ENCODE data around the gene GXYLT2. TPM values are rescaled to one million over a fixed set of nuclear protein-coding genes. Genes with fewer than 3 reads are reported as not detected.

Gene GXYLT2
- total RNA-seq, 6 donors from 2014 or later = 3.3 to 10.0 (median 5.9) TPM

DNA sequence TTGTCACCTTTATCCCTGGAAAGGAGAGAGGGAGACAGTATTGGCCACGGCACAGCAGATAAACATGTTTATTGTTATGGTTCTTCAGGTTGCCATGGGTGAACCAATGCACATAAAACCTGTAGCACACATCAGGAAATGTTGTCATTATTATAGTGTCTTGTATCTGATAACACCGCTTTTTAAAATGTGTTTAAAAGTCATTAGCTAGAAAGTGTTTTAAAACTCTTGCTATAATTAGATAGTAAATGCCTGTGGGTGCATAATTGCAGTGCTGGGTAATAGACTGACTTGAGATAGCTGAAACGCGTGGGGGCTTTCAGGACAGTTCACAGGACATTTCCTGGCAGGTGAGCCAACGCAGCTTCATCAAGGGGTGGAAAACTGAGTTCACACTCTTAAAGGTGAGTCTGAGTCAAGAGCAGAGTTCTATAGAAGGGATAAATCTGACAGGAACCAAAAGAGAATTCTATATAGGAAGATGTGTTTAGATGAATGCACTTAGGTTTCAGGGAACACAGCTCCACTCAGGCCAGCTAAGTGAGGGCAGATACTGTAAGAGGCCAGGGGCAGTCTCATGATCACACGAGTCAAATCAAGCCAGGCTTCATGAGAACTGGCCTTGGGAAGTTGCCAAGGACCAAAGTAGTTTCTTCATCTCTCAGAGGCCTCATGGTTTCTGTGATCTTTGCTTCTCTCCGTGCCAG lies 73.1 kb downstream of the GXYLT2 start:
- WGBS, 2 donors = 61 to 63% methylated on average over 7 of the region's 7 CpGs
- Histone ChIP-seq H3K27me3 (no peaks in the 10 kb centered on the region), H3K36me3 (no peaks in the 10 kb centered on the region), H3K9me3 (no peaks in the 10 kb centered on the region), H3K4me3 (no peak overlapping the region), H3K27ac (no peak overlapping the region), H3K4me1 (no peaks in the 10 kb centered on the region)
- ATAC-seq (ENCODE audit: low FRiP score in 2 of 2) (peak in 1 of 2 donors; percentile 47), DNase-seq (peak in 1 of 2 donors; percentile 49)
- TF ChIP-seq, protein P1, sequence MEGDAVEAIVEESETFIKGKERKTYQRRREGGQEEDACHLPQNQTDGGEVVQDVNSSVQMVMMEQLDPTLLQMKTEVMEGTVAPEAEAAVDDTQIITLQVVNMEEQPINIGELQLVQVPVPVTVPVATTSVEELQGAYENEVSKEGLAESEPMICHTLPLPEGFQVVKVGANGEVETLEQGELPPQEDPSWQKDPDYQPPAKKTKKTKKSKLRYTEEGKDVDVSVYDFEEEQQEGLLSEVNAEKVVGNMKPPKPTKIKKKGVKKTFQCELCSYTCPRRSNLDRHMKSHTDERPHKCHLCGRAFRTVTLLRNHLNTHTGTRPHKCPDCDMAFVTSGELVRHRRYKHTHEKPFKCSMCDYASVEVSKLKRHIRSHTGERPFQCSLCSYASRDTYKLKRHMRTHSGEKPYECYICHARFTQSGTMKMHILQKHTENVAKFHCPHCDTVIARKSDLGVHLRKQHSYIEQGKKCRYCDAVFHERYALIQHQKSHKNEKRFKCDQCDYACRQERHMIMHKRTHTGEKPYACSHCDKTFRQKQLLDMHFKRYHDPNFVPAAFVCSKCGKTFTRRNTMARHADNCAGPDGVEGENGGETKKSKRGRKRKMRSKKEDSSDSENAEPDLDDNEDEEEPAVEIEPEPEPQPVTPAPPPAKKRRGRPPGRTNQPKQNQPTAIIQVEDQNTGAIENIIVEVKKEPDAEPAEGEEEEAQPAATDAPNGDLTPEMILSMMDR (IDR thresholded peaks at IDR 0.05) = no peak
- TF ChIP-seq EP300 (IDR thresholded peaks at IDR 0.05) (no peak), POLR2AphosphoS5 (IDR thresholded peaks at IDR 0.05) (no peak), POLR2A (IDR thresholded peaks at IDR 0.05) (no peak)

DNA sequence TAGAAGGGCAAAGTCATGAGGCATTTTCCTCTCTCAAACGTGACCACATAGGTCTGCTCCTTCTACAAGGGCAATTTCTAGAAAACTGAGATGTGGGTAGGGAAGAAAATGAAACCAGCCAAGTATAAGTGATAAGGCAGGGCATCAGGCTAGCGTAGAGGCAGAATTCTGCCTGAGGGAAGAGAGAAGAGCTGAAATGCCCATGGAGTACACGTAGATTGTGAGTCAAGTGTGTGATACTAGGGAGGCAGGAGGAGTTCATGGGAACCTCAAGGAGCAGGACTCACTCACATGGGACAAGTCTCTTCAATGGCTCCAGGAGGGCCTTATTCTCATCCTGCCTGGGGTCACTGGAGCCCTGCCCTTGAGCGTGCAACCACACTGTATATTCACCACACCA lies 73.9 kb downstream of the GXYLT2 start:
- WGBS, 2 donors = 85 to 90% methylated on average over 4 of the region's 4 CpGs
- no peak for DNase-seq
- no peak overlapping the region for H3K27ac ChIP-seq
- no peak for TF ChIP-seq EP300 (IDR thresholded peaks at IDR 0.05)
- TF ChIP-seq POLR2AphosphoS5 (IDR thresholded peaks at IDR 0.05) = no peak
- TF ChIP-seq, protein P1 (IDR thresholded peaks at IDR 0.05) = no peak
- TF ChIP-seq POLR2A (IDR thresholded peaks at IDR 0.05) = no peak
- no peaks in the 10 kb centered on the region for H3K4me1 ChIP-seq
- no peak for ATAC-seq (ENCODE audit: low FRiP score in 2 of 2)
- no peaks in the 10 kb centered on the region for H3K36me3 ChIP-seq
- no peaks in the 10 kb centered on the region for H3K27me3 ChIP-seq
- H3K9me3 ChIP-seq = no peaks in the 10 kb centered on the region
- H3K4me3 ChIP-seq = no peak overlapping the region

DNA sequence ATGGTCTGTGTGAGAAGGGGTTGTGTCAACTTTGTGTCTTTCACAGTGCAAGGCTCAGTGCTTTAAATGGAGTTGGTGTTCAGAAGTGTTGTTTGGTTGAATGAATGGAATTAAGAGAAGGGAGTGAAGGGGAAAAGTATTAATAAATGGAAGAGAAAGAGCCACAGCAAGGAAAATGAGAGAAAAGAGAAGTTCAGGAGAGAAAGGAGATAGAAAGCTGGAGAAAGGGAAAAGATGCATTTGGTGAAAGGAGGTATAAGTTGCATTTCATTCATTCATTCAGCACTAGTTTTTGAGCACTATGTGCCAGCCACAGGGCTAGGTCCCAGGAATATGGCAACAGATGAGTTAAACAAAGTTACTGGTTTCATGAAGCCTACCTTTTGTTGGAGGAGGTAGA lies 74.5 kb downstream of the GXYLT2 start:
- Histone ChIP-seq H3K4me1 (no peaks in the 10 kb centered on the region), H3K27me3 (no peaks in the 10 kb centered on the region), H3K36me3 (no peaks in the 10 kb centered on the region), H3K9me3 (no peaks in the 10 kb centered on the region), H3K4me3 (no peak overlapping the region), H3K27ac (no peak overlapping the region)
- no peak for ATAC-seq (ENCODE audit: low FRiP score in 2 of 2)
- TF ChIP-seq EP300 (IDR thresholded peaks at IDR 0.05) (no peak), POLR2AphosphoS5 (IDR thresholded peaks at IDR 0.05) (no peak), POLR2A (IDR thresholded peaks at IDR 0.05) (no peak)
- TF ChIP-seq, protein P1 (IDR thresholded peaks at IDR 0.05) = no peak
- no peak for DNase-seq

DNA sequence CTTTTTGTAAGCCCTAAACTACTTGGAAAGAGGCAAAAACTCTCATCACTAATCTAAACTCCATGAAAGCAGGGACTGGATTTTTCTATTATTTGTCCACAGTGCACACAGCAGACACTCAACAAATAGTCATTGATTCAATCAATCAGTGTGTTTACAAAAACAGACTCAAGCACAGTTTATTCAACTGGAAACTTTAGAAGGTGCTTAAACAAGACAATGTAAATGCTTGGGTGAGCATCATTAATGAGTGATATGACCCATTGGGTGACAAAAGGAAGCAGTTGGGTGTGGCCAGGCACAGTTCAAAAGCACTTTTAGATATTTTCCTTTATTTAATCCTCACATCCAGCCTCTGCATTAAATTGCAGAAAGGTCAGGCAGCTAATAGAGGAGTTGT lies 76.8 kb downstream of the GXYLT2 start:
- Histone ChIP-seq H3K27me3 (no peaks in the 10 kb centered on the region), H3K4me1 (no peaks in the 10 kb centered on the region), H3K9me3 (no peaks in the 10 kb centered on the region), H3K36me3 (no peaks in the 10 kb centered on the region), H3K27ac (no peak overlapping the region), H3K4me3 (no peak overlapping the region)
- no peak for ATAC-seq (ENCODE audit: low FRiP score in 2 of 2)
- DNase-seq = no peak
- TF ChIP-seq POLR2A (IDR thresholded peaks at IDR 0.05) (no peak), EP300 (IDR thresholded peaks at IDR 0.05) (no peak), POLR2AphosphoS5 (IDR thresholded peaks at IDR 0.05) (no peak)
- TF ChIP-seq, protein P1 (IDR thresholded peaks at IDR 0.05) = no peak

DNA sequence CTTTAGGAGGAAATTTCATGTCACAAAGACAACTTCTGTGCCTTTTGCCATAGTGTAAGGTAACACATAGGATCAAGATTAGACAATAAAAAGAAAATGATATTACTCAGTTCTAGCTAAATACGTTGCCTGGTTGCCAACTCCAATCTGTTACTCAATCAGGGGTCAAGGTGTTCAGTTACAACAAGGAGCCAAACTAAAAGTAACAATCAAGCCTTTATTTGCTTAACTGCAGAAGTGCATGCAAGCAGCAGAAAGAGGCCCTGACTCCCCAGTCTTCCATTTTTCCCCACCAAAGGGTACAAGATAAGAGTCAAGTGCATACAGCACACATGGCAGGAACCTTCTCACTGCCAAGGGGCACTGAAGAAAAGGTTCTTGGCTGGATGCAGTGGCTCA lies 80.4 kb downstream of the GXYLT2 start:
- H3K4me3 ChIP-seq = no peak overlapping the region
- no peak overlapping the region for H3K27ac ChIP-seq
- DNase-seq (no peak), ATAC-seq (ENCODE audit: low FRiP score in 2 of 2) (no peak)
- H3K36me3 ChIP-seq = no peaks in the 10 kb centered on the region
- H3K9me3 ChIP-seq = no peaks in the 10 kb centered on the region
- no peak for TF ChIP-seq POLR2AphosphoS5 (IDR thresholded peaks at IDR 0.05)
- TF ChIP-seq, protein P1 (IDR thresholded peaks at IDR 0.05) = no peak
- no peak for TF ChIP-seq EP300 (IDR thresholded peaks at IDR 0.05)
- TF ChIP-seq POLR2A (IDR thresholded peaks at IDR 0.05) = no peak
- no peaks in the 10 kb centered on the region for H3K27me3 ChIP-seq
- 42 to 56% methylated on average over 1 of the region's 1 CpG for WGBS, 2 donors
- H3K4me1 ChIP-seq = peaks cover 0 to 3% (median 0%) of the 10 kb centered on the region in 4 donors
